NCI-H2171 treated with DMSO at 0.1 percent for 48 hours (cell line): Measurements from ENCODE around the gene NFIC.
"Not testable (repeated sequence)": the region's sequence is repeated elsewhere in the genome, so short reads cannot be mapped to it uniquely, and the experiment has no call there.

Source experiments
- DNase-seq: peaks from one replicate; lab custom pipeline; 2025; lab: John Stamatoyannopoulos, UW

The NFIC gene

GRCh38 chr19:3399311-3399710 is 32.9 kb downstream of the NFIC start:
- not testable (repeated sequence) for DNase-seq

GRCh38 chr19:3401004-3401768 is 34.8 kb downstream of the NFIC start:
- no peak for DNase-seq

GRCh38 chr19:3402631-3403443 is 36.5 kb downstream of the NFIC start:
- DNase-seq = no peak

- no peak for DNase-seq
These were observed 37.3 kb downstream of the NFIC start for GRCh38 chr19:3403489-3404323.

GRCh38 chr19:3404324-3405260 is 38.2 kb downstream of the NFIC start:
- DNase-seq = no peak

- no peak for DNase-seq
These were observed 38.9 kb downstream of the NFIC start for GRCh38 chr19:3405261-3405653.

- no peak for DNase-seq
These were observed 40.3 kb downstream of the NFIC start for GRCh38 chr19:3406571-3407111.

- no peak for DNase-seq
These were observed 41.5 kb downstream of the NFIC start for GRCh38 chr19:3407556-3408516.

- DNase-seq = no peak
These were observed 42.6 kb downstream of the NFIC start for GRCh38 chr19:3408996-3409345.

- DNase-seq = no peak
These were observed 43.1 kb downstream of the NFIC start for GRCh38 chr19:3409346-3410064.

GRCh38 chr19:3411636-3412035 is 45.3 kb downstream of the NFIC start:
- no peak for DNase-seq

GRCh38 chr19:3412066-3412465 is 45.7 kb downstream of the NFIC start:
- DNase-seq = no peak

GRCh38 chr19:3413796-3414327 is 47.5 kb downstream of the NFIC start:
- peak; percentile 58 for DNase-seq

- DNase-seq = no peak
These were observed 49.3 kb downstream of the NFIC start for GRCh38 chr19:3415695-3416094.

GRCh38 chr19:3420244-3420755 is 53.9 kb downstream of the NFIC start:
- no peak for DNase-seq

- DNase-seq = no peak
These were observed 54.7 kb downstream of the NFIC start for GRCh38 chr19:3420909-3421619.

GRCh38 chr19:3421656-3422055 is 55.3 kb downstream of the NFIC start:
- not testable (repeated sequence) for DNase-seq

GRCh38 chr19:3423183-3423829 is 56.9 kb downstream of the NFIC start:
- no peak for DNase-seq
